Measurements from ENCODE around the gene INHBE.
"Not testable (repeated sequence)": the region's sequence is repeated elsewhere in the genome, so short reads cannot be mapped to it uniquely, and the experiment has no call there.

INHBE gene

GRCh38 chr12:57439762-57440266 is 15.3 kb upstream of the INHBE start:
- no peak for DNase-seq (ENCODE audit: low read depth in 2 of 2, low spot score in 1 of 2)

- DNase-seq (ENCODE audit: low read depth in 2 of 2, low spot score in 1 of 2): not testable (repeated sequence)
Observed at GRCh38 chr12:57441393-57441792, 13.7 kb upstream of the INHBE start.

GRCh38 chr12:57441846-57442427 is 13.2 kb upstream of the INHBE start:
- DNase-seq (ENCODE audit: low read depth in 2 of 2, low spot score in 1 of 2): no peak

- not testable (repeated sequence) for DNase-seq (ENCODE audit: low read depth in 2 of 2, low spot score in 1 of 2)
Observed at GRCh38 chr12:57444337-57444736, 10.8 kb upstream of the INHBE start.

GRCh38 chr12:57444744-57445143 is 10.4 kb upstream of the INHBE start:
- DNase-seq (ENCODE audit: low read depth in 2 of 2, low spot score in 1 of 2): no peak

DNA sequence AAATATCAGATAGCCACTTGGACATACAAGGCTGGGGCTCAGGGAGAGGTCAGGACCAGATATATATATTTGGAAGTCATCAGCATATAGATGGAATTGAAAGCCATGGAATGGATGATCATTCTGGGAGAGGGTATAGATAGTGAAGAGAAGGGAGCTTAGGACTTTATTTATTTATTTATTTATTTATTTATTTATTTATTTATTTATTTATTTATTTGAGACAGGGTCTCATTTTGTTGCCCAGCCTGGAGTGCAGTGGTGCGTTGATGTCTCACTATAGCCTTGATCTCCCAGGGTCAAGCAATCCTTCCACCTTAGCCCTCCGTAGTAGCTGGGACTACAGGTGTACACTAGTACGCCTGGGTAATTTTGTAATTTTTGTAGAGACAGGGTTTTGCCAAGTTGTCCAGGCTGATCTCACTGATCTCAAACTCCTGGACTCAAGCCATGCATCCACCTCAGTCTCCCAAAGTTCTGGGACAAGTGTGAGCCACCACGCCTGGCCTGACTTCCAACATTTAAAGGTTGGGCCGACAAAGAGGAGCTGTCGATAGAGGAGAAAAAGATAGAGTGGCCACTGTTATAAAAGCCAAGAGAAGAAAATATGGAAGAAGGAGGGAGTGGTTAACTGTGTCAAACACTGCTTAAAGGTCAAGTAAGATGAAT is 8.7 kb upstream of the INHBE start:
- no peak for DNase-seq (ENCODE audit: low read depth in 2 of 2, low spot score in 1 of 2)

GRCh38 chr12:57448669-57449068 is 6.4 kb upstream of the INHBE start:
- DNase-seq (ENCODE audit: low read depth in 2 of 2, low spot score in 1 of 2): no peak

DNA sequence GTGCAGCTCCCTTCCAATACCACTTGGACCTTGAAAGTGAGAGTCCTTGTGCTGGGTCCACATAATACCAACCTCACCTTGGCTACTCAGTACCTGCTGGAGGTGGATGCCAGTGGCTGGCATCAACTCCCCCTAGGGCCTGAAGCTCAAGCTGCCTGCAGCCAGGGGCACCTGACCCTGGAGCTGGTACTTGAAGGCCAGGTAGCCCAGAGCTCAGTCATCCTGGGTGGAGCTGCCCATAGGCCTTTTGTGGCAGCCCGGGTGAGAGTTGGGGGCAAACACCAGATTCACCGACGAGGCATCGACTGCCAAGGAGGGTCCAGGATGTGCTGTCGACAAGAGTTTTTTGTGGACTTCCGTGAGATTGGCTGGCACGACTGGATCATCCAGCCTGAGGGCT is 5.7 kb upstream of the INHBE start:
- DNase-seq (ENCODE audit: low read depth in 2 of 2, low spot score in 1 of 2): no peak

- DNase-seq (ENCODE audit: low read depth in 2 of 2, low spot score in 1 of 2): no peak
Observed at GRCh38 chr12:57450057-57450456, 5.0 kb upstream of the INHBE start.

- no peak for DNase-seq (ENCODE audit: low read depth in 2 of 2, low spot score in 1 of 2)
Observed at GRCh38 chr12:57451233-57451778, 3.8 kb upstream of the INHBE start.

GRCh38 chr12:57452181-57452936 is 2.7 kb upstream of the INHBE start:
- no peak for DNase-seq (ENCODE audit: low read depth in 2 of 2, low spot score in 1 of 2)

DNA sequence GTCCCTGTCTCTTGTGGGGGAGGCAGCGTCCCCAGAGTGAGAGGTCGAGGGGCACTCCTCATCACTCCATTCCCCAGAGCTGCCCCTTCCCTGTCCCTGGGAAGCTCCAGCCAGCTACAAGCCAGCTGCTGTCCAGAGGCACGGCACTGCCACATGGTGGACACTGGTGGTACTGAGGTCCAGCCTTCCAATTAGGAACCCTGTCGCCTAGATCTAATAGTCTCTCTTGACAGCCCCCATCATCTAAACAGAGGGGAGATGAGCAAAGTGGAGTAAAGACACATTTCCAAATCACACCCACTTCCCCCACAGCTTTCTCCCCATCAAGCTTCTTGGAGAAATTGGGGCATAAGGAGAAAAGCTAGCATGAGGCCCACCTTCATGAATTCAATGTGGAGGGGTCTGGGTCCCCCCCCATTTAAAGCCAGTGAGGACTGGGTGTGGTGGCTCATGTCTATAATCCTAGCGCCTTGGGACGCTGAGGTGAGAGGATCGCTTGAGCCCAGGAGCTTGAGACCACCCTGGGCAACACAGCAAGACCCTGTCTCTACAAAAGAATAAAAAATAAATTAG is 2.1 kb upstream of the INHBE start:
- peak in 1 of 2 donors; percentile 27 for DNase-seq (ENCODE audit: low read depth in 2 of 2, low spot score in 1 of 2)

- DNase-seq (ENCODE audit: low read depth in 2 of 2, low spot score in 1 of 2): no peak
Observed at GRCh38 chr12:57454213-57454565, 918 bp upstream of the INHBE start.

DNA sequence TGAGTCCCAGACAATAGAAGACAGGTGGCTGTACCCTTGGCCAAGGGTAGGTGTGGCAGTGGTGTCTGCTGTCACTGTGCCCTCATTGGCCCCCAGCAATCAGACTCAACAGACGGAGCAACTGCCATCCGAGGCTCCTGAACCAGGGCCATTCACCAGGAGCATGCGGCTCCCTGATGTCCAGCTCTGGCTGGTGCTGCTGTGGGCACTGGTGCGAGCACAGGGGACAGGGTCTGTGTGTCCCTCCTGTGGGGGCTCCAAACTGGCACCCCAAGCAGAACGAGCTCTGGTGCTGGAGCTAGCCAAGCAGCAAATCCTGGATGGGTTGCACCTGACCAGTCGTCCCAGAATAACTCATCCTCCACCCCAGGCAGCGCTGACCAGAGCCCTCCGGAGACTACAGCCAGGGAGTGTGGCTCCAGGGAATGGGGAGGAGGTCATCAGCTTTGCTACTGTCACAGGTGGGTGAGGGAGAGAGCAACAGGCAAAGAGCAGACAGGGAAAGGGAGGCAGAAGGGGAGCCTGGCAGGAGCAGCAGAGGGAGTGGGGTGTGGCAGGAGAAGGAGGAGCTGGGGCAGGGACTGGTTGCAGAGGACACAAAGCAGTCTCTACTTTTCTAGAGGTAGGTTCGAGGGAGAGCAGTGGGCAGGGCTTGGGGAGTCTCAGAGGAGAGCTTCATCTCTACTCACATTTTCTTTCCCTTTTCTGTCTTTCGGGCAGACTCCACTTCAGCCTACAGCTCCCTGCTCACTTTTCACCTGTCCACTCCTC is 452 bp downstream of the INHBE start:
- no peak for DNase-seq (ENCODE audit: low read depth in 2 of 2, low spot score in 1 of 2)

DNA sequence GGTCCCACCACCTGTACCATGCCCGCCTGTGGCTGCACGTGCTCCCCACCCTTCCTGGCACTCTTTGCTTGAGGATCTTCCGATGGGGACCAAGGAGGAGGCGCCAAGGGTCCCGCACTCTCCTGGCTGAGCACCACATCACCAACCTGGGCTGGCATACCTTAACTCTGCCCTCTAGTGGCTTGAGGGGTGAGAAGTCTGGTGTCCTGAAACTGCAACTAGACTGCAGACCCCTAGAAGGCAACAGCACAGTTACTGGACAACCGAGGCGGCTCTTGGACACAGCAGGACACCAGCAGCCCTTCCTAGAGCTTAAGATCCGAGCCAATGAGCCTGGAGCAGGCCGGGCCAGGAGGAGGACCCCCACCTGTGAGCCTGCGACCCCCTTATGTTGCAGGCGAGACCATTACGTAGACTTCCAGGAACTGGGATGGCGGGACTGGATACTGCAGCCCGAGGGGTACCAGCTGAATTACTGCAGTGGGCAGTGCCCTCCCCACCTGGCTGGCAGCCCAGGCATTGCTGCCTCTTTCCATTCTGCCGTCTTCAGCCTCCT is 1.1 kb downstream of the INHBE start:
- no peak for DNase-seq (ENCODE audit: low read depth in 2 of 2, low spot score in 1 of 2)

- DNase-seq (ENCODE audit: low read depth in 2 of 2, low spot score in 1 of 2): no peak
Observed at GRCh38 chr12:57456737-57457490, 1.8 kb downstream of the INHBE start.

GRCh38 chr12:57458665-57459054 is 3.6 kb downstream of the INHBE start:
- DNase-seq (ENCODE audit: low read depth in 2 of 2, low spot score in 1 of 2): no peak

DNA sequence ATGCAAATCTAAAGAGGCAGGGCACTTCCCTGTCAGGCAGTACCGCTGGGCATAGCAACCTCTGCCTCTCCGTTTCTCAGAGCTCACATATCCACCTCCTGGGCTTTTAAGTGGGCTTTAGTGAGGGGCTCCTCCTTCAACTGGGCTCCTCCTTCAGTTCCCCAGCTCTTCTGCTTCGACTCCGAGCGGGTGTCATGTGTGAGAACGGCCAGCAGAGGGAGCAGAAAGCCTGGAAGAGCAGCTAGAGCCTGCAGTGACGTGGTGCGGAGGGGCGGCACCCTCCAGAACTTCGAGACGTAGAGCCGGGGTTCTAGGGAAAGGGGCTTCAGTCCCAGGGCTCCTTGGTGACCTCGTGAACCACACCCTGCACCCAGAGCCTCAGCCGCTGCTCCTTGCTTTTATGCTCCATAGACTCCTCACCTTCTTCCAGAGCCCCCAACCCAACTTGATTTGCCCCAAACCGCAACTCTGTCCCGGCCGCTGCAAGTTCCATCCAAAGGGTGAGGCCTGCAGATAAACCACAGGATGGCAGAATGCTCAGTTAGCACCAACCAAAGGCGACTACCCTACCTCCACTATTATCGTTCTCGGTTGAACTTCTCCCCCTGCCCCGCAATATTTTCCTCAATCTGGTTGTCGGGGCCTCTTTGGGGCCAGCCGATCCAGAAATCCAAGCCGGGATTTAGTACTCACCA is 4.1 kb downstream of the INHBE start:
- peak; percentile 83 to 86 for DNase-seq (ENCODE audit: low read depth in 2 of 2, low spot score in 1 of 2)

- DNase-seq (ENCODE audit: low read depth in 2 of 2, low spot score in 1 of 2): no peak
Observed at GRCh38 chr12:57459750-57460467, 4.8 kb downstream of the INHBE start, which contains the start of gene GLI1. Gene GLI1, plus strand, starts transcription at chr12:57459785. Its CDS starts 3,907 bp downstream, at chr12:57463692.
